HL-60/S4 (cell line): ENCODE measurements around the gene PARD3B.

Source experiments
- in situ Hi-C: fragments of 300-500 bp; cut with MboI; formaldehyde crosslinking; loops from 2 replicates; pipeline ENCODE4 v1.14.3; 2022; ENCODE audit warnings: low sequenced_read_pairs

The PARD3B gene

DNA sequence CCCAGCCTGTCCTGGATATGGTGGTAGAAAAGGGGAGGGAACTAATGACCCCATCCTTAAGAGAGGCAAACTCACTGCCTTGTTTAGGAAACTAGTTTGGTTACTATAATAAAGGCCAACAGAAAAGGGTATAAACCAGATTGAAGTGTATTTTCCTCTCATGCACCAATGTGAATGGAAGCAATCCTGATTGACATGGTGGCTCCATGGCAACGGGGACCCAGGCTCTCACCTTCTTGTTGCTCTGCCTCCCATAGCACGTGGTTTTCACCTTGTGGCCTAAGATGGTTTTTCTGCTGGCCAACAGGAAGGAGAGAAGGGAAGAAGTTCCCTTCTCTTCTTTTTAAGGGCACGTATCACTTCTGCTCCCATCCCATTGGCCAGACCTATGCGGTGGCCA is 1069.7 kb downstream of the PARD3B start:
- in situ Hi-C loops: no loop called here

DNA sequence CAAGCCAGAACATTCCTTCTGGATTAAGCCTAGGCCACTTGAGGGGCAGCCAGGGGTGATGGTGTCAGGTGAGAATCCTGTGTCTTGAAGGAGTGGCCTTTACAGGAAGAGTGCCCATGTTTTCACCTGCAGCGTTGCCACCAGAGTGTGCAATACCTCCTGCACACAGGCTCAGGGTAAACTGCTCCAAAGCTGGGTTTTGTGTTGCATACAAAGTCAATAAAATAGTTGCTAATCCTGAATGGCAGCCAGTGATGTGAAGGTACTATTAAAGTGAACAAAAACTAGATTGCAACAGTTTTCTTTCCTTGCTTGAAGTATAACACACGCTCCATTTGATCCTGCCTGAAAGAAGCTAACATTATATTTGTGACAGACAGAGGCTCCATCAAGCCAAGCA is 1072.6 kb downstream of the PARD3B start:
- in situ Hi-C loops: no loop called here

DNA sequence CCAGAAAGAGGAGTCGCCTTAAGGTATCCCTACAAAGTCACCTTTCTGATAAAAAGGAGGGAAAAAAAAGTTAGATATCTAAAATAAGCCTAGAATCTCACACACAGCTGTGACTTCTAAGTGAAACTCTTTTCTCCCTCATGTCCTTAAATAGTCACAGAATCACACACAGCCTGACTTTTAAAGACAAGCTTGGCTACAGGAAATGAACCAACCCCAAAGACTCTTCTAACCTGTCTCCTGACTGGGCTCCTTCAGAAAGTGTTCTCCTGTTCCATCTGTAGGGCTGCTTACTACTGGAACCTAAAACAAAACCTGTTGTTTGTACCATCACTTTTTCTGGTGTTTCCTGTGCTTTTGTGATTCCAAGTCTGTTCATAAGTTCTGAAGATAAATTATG is 1074.3 kb downstream of the PARD3B start:
- in situ Hi-C loops: no loop called here

DNA sequence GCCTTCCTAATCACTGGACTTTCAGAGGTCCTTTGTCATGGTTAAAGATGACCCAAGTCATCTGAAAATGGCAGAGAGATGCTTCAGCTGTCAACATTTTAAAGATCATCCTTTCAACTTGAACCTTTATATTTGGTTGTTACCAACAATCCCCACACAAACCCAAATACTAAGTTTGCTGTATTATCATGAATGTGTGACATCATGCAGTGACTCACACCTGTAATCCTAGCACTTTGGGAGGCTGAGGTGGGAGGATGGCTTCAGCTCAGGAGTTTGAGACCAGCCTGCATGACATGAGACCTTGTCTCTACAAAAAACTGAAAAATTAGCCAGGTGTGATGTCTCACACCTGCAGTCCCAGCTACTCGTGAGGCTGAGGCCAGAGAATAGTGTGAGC is 1081.8 kb downstream of the PARD3B start:
- in situ Hi-C loops: no loop called here

DNA sequence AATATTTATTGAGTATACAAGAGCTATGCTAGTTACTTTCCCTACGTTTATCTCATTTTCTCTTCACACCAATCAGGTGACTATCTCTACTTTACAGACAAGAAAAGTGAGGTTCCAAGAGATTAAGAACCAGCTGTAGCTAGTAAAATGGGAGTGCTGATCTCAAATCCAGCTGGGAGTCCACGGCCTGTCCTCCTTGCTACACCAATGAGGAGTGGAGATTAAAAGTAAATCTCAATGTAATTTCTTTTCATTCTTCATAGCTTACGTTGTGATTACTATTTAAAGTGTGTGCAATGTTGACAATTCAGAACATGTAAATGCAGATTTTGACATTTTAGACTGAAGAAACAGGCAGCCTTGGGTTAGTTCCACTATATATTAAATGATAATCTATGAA is 1083.1 kb downstream of the PARD3B start:
- in situ Hi-C loops: no loop called here

DNA sequence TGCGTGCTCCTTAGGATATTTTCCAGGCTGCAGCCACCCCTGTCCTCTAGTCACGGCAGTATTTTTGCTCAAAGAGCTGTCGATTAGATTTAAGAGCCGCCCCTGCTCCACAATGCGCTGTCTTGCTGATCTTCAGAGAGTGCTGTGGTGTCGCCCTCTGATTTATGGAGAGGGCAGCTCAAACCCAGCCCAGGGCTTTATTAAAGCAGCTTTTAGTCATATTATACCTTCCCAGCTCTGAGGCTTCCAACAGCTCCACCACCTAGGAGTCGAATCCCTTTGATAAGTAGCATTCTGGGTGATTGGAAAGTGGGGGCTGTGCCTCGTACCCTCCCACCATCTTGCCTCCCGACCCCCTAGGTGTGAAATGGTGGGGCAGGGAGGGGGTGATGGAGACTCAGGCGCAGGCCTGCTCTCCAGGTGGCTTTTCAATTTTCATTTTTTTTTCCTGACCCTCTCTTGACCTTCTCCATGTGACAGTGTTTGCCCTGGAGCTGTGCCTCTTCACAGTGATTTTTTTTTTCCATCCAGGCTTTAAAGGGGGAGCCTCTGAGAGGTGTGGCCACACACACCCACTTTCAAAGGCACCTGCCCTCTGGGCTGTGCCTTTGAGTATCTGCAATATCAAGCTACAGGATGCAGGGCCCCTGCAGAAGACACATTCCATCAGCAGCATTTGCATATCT is 1084.0 kb downstream of the PARD3B start:
- in situ Hi-C loops: no loop called here

DNA sequence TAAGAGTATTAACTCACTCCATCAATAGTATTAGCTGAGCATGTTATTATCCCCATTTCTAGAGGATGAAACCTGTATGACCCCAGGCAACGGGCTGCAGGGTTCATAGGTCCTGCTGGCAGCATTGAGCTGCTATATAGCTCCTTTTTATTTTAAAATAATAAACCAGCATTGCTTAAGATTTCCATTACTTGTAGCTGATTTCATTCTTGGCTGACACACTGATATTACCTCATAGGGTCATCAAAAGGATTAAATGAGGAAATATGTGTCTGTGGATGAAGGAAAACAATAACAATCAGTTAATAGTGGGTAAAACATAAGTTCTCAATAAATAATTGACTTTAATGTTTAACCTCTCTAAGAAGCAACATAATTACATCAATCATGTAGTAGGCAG is 1088.7 kb downstream of the PARD3B start:
- in situ Hi-C loops: no loop called here

DNA sequence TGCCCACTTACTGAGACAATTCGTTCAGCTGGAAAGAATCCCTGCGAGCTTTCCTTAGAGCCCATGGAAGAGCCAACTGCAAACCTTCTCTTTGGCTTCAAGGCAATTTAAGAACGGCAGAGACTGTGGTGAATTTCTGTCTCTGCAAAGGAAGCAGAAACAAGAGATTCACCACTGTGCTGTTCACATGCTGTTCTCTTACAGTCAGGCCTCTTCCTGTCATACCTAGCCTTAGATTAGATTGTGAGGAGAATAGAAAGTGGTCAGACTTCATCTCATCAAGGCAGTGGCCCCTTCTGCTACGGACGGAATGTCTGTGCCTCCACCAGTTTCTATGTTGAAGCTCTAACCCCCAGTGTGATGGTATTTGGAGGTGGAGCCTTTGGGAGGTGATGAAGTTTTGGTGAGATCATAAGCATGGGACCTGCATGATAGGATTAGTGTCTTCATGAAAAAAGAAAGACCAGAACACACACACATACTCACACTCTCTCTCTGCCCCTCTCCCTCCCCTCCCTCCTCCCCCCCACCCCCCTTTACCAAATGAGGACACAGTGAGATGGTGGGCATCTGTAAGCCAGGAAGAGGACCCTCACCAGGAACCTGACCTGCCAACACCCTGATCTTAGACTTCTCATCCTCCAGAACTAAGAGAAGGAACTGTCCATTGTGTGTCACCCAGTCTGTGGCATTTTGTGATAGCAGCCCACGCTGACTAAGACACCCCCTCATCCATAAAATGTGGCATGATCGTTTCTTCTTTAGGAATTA is 1091.5 kb downstream of the PARD3B start:
- in situ Hi-C loops: no loop called here

DNA sequence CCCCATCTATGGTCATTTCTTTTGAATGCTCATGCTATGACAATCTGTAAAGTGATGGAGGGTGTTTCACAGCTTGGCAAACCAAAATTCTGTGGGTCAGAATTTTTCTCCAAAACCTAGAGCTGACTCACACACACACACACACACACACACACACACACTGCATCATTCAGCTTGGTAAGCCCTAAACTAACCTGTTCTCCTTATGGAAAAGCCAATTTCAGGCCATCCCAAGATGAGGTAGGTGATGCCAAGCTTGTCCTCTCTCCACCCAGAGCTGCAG is 1092.0 kb downstream of the PARD3B start:
- in situ Hi-C loops: no loop called here

DNA sequence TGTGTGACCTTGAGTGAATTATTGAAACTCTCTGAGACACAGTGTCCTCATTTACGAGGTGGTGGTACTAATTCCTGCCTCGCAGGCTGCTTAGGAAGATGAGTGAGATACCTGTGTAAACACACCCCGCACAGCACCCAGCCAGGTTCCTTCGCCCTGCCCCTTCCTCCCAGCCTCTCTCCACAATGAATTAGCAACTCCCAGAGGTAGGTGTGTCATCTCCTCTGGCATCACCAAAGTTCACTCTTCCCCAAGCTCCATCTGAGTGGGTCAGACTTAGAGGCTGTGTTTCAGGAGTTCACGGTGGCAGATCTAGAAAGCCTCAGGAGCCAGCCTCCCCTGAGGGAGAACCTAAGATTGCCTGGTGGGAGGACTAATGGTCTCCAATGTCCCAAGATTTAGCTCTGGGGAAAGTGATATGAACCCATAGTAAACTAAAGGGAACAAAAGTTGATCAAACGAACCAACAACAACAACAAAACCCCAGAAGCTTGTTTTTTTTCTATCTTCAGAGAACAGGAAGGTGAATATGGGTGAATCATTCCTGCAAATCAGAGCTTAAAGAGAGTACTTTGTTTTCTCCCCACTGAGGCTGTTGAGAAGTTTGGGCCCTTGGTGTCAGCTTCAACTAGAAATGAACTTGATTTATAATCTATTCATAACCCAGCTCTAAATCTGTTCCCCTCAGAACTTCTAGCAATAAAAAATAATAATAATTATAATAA is 1092.7 kb downstream of the PARD3B start:
- in situ Hi-C loops: no loop called here

DNA sequence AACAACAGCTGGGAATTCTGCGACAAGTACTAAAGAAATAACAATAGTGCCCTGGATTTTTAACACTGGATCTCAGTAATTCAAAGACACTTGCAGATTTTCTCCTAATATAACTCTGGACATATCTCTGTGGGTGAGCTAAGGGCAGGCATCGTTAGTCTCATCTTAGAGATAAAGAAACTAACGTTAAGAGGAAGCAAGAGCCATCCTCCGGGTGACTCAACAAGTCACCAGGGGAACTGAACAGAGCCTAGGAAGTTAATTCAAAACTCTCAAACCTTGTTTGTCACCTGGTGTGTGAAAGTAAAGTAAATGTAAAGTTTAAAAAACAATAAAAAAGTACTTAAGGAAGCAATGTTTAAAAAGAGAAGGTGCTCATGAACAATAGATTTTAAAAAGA is 1095.4 kb downstream of the PARD3B start:
- in situ Hi-C loops: no loop called here

DNA sequence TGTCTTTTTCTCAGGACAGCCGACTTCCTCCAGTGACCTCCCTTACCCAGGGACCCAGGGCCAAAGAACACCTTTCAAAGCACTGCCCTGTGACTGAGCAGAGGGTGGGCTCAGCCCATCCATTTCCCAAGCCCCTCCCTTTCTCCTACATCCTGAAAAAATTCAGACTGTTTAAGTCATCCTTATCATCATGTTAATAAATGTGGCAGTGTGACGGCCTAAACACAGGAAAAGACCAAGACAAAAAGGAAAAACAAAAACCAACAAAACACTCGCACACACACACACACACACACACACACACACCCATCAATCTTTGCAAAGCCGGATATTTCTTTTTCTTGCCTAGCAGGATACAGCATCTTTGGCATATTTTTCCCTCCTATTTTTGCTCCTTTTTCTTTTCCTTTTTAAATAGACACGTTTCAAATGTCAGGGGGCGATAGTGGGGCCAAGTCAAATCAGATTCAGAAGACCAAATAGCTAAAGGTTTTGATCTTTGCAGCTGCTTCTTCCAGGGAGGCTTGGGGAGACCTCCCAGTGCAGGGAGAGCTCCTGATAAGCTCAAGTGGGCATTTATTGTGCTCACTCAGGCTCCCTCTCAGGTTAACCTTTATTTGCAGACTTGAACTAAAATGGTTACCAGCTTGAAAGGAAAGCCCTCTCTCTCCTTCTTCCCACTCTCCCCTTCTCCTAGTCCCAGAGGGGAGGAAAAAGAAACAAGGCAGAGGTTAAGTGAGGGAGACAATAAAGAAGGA is 1097.5 kb downstream of the PARD3B start:
- in situ Hi-C loops: no loop called here

DNA sequence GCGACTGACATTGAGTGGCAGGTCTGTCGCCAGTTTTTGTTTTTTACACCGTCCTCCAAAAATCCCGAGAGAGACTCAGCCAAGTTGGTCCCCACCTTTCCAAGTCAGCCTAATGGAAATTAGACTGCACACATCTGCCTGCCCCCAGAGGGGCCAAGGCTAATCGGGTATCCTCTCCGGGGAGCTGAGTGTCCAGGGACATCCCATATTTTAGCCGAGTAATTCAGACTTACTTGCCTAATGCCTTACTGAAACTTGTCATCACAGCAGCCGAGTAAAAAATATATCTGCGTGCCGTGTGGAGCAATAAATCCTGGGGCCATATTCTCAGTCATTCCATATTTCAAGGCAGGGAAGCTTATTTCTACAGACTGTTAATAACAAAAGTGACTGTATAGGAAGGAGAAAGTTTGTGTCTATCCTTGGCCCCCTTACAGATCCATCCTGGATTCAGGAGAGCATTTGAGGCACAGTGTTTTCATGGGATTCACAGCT is 1098.2 kb downstream of the PARD3B start:
- in situ Hi-C loops: no loop called here

DNA sequence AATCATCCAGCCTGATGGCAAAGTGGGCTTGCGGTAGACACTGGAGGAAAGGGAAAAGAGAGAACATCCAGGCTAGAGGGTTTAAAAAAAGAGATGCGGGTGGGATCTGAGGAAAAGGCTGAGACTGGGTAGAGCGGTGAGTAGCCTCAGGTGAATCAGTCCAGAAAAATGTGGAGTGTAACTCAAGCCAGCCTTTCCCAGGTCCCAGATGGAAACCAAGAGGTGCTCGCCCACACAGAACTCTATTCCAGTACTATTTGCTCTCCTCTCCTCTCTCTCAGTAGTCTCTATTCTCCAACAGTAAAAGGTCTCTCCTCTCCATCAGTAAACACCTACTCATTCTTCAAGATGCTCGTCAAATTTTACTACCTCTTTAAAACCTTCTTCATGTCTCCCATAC is 1098.7 kb downstream of the PARD3B start:
- in situ Hi-C loops: no loop called here

DNA sequence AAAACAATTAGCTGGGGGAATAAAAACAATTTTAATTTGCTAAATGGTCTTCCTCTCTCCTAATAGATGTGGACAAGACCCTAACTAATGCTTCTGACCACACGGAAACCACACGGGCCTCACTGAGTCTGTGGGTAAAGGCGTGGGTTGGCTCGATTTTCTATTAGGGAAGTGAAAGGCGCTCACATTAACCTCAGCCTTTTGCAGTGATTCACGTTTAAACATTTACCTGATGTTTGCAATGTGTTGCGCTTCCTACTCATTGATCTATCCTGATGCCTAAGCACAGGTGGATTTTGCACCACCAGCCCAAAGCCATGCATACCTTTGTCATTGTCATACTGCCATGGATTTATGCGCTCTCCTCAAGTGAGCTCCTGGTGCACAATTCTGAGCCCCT is 1101.4 kb downstream of the PARD3B start:
- in situ Hi-C loops: no loop called here

DNA sequence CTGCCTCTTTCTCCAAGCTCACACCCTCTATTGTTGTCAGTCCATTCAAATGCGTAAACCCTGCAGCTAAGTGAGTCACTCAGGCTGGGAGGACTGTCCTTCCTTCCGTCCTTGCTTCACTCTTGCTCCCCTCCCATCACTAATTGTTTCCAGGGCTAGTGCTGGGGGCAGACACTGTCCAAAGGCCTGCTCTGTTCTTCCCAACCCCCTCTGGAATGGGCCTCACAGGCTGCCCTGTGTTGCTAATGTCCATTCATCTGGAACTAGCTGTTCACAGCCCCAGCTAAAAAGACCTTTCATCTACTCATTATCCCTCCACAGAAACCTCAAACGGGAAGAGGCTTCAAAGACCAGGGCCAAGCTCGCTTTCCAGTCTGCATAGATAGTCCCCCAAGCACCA is 1105.2 kb downstream of the PARD3B start:
- in situ Hi-C loops: no loop called here

DNA sequence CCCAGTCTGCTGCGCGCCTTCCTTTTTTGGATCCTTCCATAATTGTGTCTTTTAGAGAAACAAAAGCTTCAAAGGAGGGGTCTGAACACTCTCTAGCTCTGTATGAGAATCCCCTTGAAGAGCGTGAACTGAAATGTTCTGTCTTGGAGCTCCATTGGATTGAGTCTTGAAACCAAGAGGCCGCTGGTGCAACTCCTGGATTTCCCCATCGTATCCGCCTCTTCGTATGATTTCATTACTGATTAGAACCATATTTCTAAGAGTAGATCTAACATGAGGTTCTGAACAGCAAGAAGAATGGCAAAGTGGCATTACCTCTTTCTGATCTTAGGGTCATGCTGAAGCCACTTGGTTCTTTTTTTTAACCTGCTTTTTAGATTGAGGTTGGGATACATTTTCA is 1105.7 kb downstream of the PARD3B start:
- in situ Hi-C loops: no loop called here

DNA sequence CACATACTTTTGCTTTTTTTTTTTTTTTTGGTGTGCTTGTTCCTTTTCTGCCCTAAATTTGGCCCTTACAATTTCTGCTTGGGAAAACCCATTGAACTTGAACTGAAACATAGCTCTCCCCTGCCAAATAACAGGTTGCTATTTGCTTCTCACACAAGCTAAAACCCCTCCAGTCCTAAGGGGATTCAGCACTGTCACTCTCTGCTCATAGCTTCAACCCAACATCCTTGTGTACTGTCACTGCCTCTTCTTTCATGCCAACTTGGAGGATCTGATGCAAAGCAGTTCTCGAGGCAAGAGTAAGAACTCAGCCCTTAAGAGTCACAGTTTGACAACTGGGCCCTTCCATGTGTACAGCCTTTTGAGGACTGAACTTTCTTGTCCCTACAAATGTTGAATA is 1106.4 kb downstream of the PARD3B start:
- in situ Hi-C loops: no loop called here

DNA sequence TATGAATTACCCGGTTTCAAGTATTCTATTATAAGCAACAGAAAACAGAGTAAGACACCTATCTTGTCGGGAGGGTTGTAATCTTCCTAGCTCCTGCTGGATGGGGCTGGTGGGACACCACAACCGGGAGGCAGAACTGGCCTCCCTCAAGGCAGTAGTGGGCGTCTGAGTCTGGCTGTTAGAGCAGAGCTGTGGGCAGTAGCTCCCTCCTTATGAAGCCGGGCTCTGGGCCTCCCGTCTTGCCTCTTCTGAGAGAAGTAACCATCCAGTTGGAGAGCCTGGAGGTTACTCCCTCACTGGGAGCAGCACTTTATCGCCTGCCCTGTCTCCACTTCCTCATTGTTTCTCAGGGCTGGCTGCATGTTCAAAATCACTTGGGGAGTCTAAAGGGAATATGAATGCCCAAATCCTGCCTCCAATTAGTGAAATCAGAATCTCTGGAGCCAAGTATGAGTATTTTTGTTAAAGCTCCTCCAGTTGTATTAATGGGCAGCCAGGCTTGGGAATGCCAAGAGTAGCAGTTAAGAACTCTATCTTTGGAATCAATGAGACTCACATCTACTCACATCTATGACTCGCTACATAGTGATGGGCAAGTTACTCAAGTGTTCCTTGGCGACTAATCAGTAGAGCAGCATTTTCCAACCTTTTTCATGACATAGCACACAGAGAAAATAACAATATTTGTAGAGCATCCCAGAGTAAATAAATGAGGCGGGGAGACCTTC is 1109.8 kb downstream of the PARD3B start:
- in situ Hi-C loops: no loop called here

DNA sequence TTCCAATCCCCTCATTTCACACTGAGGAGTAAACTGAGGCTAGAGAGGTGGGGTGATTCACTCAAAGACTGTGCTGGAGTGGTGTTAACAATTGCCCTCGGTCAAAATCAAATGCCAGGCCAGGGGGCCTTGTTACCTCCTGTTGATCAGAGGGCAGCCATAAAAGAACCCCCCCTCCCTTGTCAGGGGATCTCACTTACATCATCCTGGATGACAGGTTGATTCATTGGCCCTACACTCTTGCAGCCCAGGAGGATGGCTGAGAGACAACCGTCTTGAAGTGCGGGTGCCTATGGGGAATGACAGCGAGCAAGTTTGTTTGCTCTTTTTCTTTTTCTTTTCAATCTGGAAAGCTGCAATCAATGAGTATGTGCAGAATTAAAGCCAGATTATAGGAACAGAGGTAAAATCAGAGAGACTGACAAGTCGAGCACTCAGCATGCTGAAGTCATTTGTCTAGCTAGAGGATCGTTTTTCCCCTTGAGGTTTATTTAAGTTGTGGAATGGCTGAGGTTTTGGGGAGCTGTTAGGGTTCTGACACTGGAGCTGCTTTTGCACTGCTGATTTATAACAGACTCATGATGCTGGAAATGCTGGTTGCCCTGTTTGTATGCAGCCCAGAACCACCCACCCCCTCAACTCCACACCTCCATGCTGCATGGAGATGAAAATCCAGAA is 1110.6 kb downstream of the PARD3B start:
- in situ Hi-C loops: no loop called here
